ENCODE results near the gene SHLD3.

Gene SHLD3

GRCh38 chr5:65654713-65655112, 29.9 kb downstream of the SHLD3 start:
- no peak overlapping the region for H3K9ac ChIP-seq (ENCODE audit: low read length)
- no peaks in the 10 kb centered on the region for H3K27me3 ChIP-seq (ENCODE audit: insufficient read depth, low read length)
- H3K4me3 ChIP-seq (ENCODE audit: low read depth, low read length) = no peak overlapping the region
- no peak overlapping the region for H2BK5ac ChIP-seq (ENCODE audit: low read depth, low read length, poor library complexity)
- no peak overlapping the region for H3K4me2 ChIP-seq (ENCODE audit: low read length)
- H3K18ac ChIP-seq (ENCODE audit: low read length) = no peak overlapping the region
- H3K23ac ChIP-seq (ENCODE audit: low read length) = no peak overlapping the region
- peaks cover 5 to 6% of the 10 kb centered on the region in 2 experiments for H3K36me3 ChIP-seq (ENCODE audit: control insufficient read depth in 1 of 2, insufficient read depth in 2 of 2, low read length in 2 of 2)
- H2BK12ac ChIP-seq (ENCODE audit: low read length) = no peak overlapping the region
- no CpG with 5 or more reads among the region's 2 CpGs for WGBS (ENCODE audit: extremely low coverage, insufficient coverage, insufficient read length)
- H4K8ac ChIP-seq (ENCODE audit: low read depth, low read length) = no peak overlapping the region
- H2AK5ac ChIP-seq (ENCODE audit: low read length) = no peak overlapping the region
- no peaks in the 10 kb centered on the region for H3K79me1 ChIP-seq (ENCODE audit: low read length)
- no peak overlapping the region for H2AFZ ChIP-seq (ENCODE audit: insufficient read depth, low read length, poor library complexity)
- no peaks in the 10 kb centered on the region for H3K9me3 ChIP-seq (ENCODE audit: insufficient read depth, low read depth, low read length)
- H4K12ac ChIP-seq (ENCODE audit: low read depth, low read length) = no peak overlapping the region
- H3K4ac ChIP-seq (ENCODE audit: low read depth, low read length) = no peak overlapping the region
- H3K79me2 ChIP-seq (ENCODE audit: control insufficient read depth, insufficient read depth, low read length, poor library complexity) = no peaks in the 10 kb centered on the region
- H3K4me1 ChIP-seq (ENCODE audit: control insufficient read depth in 1 of 2, insufficient read depth in 2 of 2, low read length in 2 of 2) = no peaks in the 10 kb centered on the region
- H3K27ac ChIP-seq (ENCODE audit: low read depth, low read length) = no peak overlapping the region
- no peak overlapping the region for H2BK120ac ChIP-seq (ENCODE audit: insufficient read depth, low read length, poor library complexity)
- H3K14ac ChIP-seq (ENCODE audit: low read length) = no peak overlapping the region
- H4K91ac ChIP-seq (ENCODE audit: low read depth, low read length) = no peak overlapping the region
- DNase-seq = no peak

- no peak overlapping the region for H3K4ac ChIP-seq (ENCODE audit: low read depth, low read length)
- no peak overlapping the region for H3K9ac ChIP-seq (ENCODE audit: low read length)
- no peak overlapping the region for H2BK5ac ChIP-seq (ENCODE audit: low read depth, low read length, poor library complexity)
- no peaks in the 10 kb centered on the region for H3K27me3 ChIP-seq (ENCODE audit: insufficient read depth, low read length)
- no peak overlapping the region for H3K4me2 ChIP-seq (ENCODE audit: low read length)
- no peak overlapping the region for H2BK120ac ChIP-seq (ENCODE audit: insufficient read depth, low read length, poor library complexity)
- H2AK5ac ChIP-seq (ENCODE audit: low read length) = no peak overlapping the region
- no peak overlapping the region for H3K4me3 ChIP-seq (ENCODE audit: low read depth, low read length)
- peaks cover 0 to 1% of the 10 kb centered on the region in 2 experiments for H3K4me1 ChIP-seq (ENCODE audit: control insufficient read depth in 1 of 2, insufficient read depth in 2 of 2, low read length in 2 of 2)
- no CpG with 5 or more reads among the region's 1 CpG for WGBS (ENCODE audit: extremely low coverage, insufficient coverage, insufficient read length)
- no peak overlapping the region for H3K14ac ChIP-seq (ENCODE audit: low read length)
- no peaks in the 10 kb centered on the region for H3K9me3 ChIP-seq (ENCODE audit: insufficient read depth, low read depth, low read length)
- no peak overlapping the region for H4K91ac ChIP-seq (ENCODE audit: low read depth, low read length)
- no peak overlapping the region for H2BK12ac ChIP-seq (ENCODE audit: low read length)
- no peak overlapping the region for H3K18ac ChIP-seq (ENCODE audit: low read length)
- H3K36me3 ChIP-seq (ENCODE audit: control insufficient read depth in 1 of 2, insufficient read depth in 2 of 2, low read length in 2 of 2) = peaks cover 0 to 2% of the 10 kb centered on the region in 2 experiments
- no peak overlapping the region for H4K8ac ChIP-seq (ENCODE audit: low read depth, low read length)
- H4K12ac ChIP-seq (ENCODE audit: low read depth, low read length) = no peak overlapping the region
- DNase-seq = peak; percentile 7 to 45
- no peaks in the 10 kb centered on the region for H3K79me2 ChIP-seq (ENCODE audit: control insufficient read depth, insufficient read depth, low read length, poor library complexity)
- no peak overlapping the region for H2AFZ ChIP-seq (ENCODE audit: insufficient read depth, low read length, poor library complexity)
- no peak overlapping the region for H3K27ac ChIP-seq (ENCODE audit: low read depth, low read length)
- no peaks in the 10 kb centered on the region for H3K79me1 ChIP-seq (ENCODE audit: low read length)
- H3K23ac ChIP-seq (ENCODE audit: low read length) = no peak overlapping the region
These were observed 39.1 kb downstream of the SHLD3 start for GRCh38 chr5:65663804-65664521.

- H3K79me2 ChIP-seq (ENCODE audit: control insufficient read depth, insufficient read depth, low read length, poor library complexity) = no peaks in the 10 kb centered on the region
- DNase-seq = no peak
- peaks cover 0 to 2% of the 10 kb centered on the region in 2 experiments for H3K36me3 ChIP-seq (ENCODE audit: control insufficient read depth in 1 of 2, insufficient read depth in 2 of 2, low read length in 2 of 2)
- no peak overlapping the region for H2BK120ac ChIP-seq (ENCODE audit: insufficient read depth, low read length, poor library complexity)
- no peak overlapping the region for H3K14ac ChIP-seq (ENCODE audit: low read length)
- H2AK5ac ChIP-seq (ENCODE audit: low read length) = no peak overlapping the region
- H3K4ac ChIP-seq (ENCODE audit: low read depth, low read length) = no peak overlapping the region
- no peaks in the 10 kb centered on the region for H3K79me1 ChIP-seq (ENCODE audit: low read length)
- no peak overlapping the region for H2BK5ac ChIP-seq (ENCODE audit: low read depth, low read length, poor library complexity)
- no peak overlapping the region for H3K4me2 ChIP-seq (ENCODE audit: low read length)
- no peak overlapping the region for H2BK12ac ChIP-seq (ENCODE audit: low read length)
- H3K18ac ChIP-seq (ENCODE audit: low read length) = no peak overlapping the region
- no peak overlapping the region for H4K12ac ChIP-seq (ENCODE audit: low read depth, low read length)
- H3K23ac ChIP-seq (ENCODE audit: low read length) = no peak overlapping the region
- peaks cover 0 to 1% of the 10 kb centered on the region in 2 experiments for H3K4me1 ChIP-seq (ENCODE audit: control insufficient read depth in 1 of 2, insufficient read depth in 2 of 2, low read length in 2 of 2)
- H3K27me3 ChIP-seq (ENCODE audit: insufficient read depth, low read length) = no peaks in the 10 kb centered on the region
- H3K4me3 ChIP-seq (ENCODE audit: low read depth, low read length) = no peak overlapping the region
- WGBS (ENCODE audit: extremely low coverage, insufficient coverage, insufficient read length) = 100% methylated on average over 1 of the region's 7 CpGs
- H3K9me3 ChIP-seq (ENCODE audit: insufficient read depth, low read depth, low read length) = no peaks in the 10 kb centered on the region
- no peak overlapping the region for H4K91ac ChIP-seq (ENCODE audit: low read depth, low read length)
- no peak overlapping the region for H3K9ac ChIP-seq (ENCODE audit: low read length)
- H3K27ac ChIP-seq (ENCODE audit: low read depth, low read length) = no peak overlapping the region
- no peak overlapping the region for H4K8ac ChIP-seq (ENCODE audit: low read depth, low read length)
- H2AFZ ChIP-seq (ENCODE audit: insufficient read depth, low read length, poor library complexity) = no peak overlapping the region
These were observed 43.9 kb downstream of the SHLD3 start for GRCh38 chr5:65668696-65669095.

GRCh38 chr5:65672796-65673195, 48.0 kb downstream of the SHLD3 start:
- Histone ChIP-seq H3K4me1 (ENCODE audit: control insufficient read depth in 1 of 2, insufficient read depth in 2 of 2, low read length in 2 of 2) (no peaks in the 10 kb centered on the region), H3K36me3 (ENCODE audit: control insufficient read depth in 1 of 2, insufficient read depth in 2 of 2, low read length in 2 of 2) (no peaks in the 10 kb centered on the region), H3K79me2 (ENCODE audit: control insufficient read depth, insufficient read depth, low read length, poor library complexity) (no peaks in the 10 kb centered on the region), H3K79me1 (ENCODE audit: low read length) (no peaks in the 10 kb centered on the region), H3K4ac (ENCODE audit: low read depth, low read length) (no peak overlapping the region), H4K91ac (ENCODE audit: low read depth, low read length) (no peak overlapping the region), H3K23ac (ENCODE audit: low read length) (no peak overlapping the region), H3K14ac (ENCODE audit: low read length) (no peak overlapping the region), H2BK120ac (ENCODE audit: insufficient read depth, low read length, poor library complexity) (no peak overlapping the region), H3K9me3 (ENCODE audit: insufficient read depth, low read depth, low read length) (no peaks in the 10 kb centered on the region), H3K4me3 (ENCODE audit: low read depth, low read length) (no peak overlapping the region), H2AFZ (ENCODE audit: insufficient read depth, low read length, poor library complexity) (no peak overlapping the region), H2BK12ac (ENCODE audit: low read length) (no peak overlapping the region), H2AK5ac (ENCODE audit: low read length) (no peak overlapping the region), H3K18ac (ENCODE audit: low read length) (no peak overlapping the region), H4K12ac (ENCODE audit: low read depth, low read length) (no peak overlapping the region), H4K8ac (ENCODE audit: low read depth, low read length) (no peak overlapping the region), H3K9ac (ENCODE audit: low read length) (no peak overlapping the region), H3K27ac (ENCODE audit: low read depth, low read length) (no peak overlapping the region), H3K4me2 (ENCODE audit: low read length) (no peak overlapping the region), H3K27me3 (ENCODE audit: insufficient read depth, low read length) (no peaks in the 10 kb centered on the region), H2BK5ac (ENCODE audit: low read depth, low read length, poor library complexity) (no peak overlapping the region)
- DNase-seq = peak; percentile 24 to 78
- WGBS (ENCODE audit: extremely low coverage, insufficient coverage, insufficient read length) = no CpG with 5 or more reads among the region's 1 CpG
